ENCODE data around the gene AGXT2.

DNA sequence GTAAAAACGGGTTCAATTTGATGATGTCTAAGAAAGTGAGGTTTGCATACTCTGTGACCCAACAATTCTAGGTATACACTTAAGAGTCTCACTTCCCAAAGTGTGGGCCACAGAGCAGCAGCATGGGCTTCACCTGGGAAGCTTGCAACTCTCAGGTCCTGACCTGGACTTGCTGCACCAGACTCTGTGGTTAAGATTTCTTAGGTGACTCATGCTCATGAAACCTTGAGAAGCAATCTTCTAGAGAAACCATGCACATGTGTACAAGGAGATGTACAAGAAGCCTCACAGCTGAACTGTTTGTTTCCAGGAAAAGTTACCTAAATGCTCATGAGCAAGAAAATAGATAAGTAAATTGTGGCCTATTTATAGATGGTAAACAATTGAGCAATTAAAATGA is 88.4 kb downstream of the AGXT2 start:
- TF ChIP-seq, protein P1, sequence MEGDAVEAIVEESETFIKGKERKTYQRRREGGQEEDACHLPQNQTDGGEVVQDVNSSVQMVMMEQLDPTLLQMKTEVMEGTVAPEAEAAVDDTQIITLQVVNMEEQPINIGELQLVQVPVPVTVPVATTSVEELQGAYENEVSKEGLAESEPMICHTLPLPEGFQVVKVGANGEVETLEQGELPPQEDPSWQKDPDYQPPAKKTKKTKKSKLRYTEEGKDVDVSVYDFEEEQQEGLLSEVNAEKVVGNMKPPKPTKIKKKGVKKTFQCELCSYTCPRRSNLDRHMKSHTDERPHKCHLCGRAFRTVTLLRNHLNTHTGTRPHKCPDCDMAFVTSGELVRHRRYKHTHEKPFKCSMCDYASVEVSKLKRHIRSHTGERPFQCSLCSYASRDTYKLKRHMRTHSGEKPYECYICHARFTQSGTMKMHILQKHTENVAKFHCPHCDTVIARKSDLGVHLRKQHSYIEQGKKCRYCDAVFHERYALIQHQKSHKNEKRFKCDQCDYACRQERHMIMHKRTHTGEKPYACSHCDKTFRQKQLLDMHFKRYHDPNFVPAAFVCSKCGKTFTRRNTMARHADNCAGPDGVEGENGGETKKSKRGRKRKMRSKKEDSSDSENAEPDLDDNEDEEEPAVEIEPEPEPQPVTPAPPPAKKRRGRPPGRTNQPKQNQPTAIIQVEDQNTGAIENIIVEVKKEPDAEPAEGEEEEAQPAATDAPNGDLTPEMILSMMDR (IDR thresholded peaks at IDR 0.05; ENCODE audit: borderline replicate concordance, extremely low read depth, low read length, poor library complexity, severe bottlenecking): no peak
- TF ChIP-seq EZH2 (IDR thresholded peaks at IDR 0.05; ENCODE audit: borderline replicate concordance, low read depth, low read length, severe bottlenecking): no peak

Data from DND-41 (cell line).